DND-41 (cell line): Measurements from ENCODE around the gene UTRN.

Experiments used
- ATAC-seq: fragments of 200-7000 bp; cut with Tn5 transposase; 3 replicates; pipeline ENCODE4 v1.9.1; 2021; ENCODE audit warnings: low read depth; ENCODE audit not compliant: insufficient read depth
- DNase-seq: peaks from one replicate; pipeline ENCODE4 v3.0.0-alpha.2; 2020
- H2AFZ ChIP-seq: 2 replicates; pipeline ENCODE4 v1.6.0; 2012; ENCODE audit warnings: low read depth, low read length
- H3K27ac ChIP-seq: 2 replicates; pipeline ENCODE4 v1.5.1; 2012; ENCODE audit warnings: low read length, inconsistent platforms
- H3K27me3 ChIP-seq: fragments of 200-600 bp; sonication (generic); 2 replicates; pipeline ENCODE4 v1.6.0; 2012; ENCODE audit warnings: low read length, mild to moderate bottlenecking, inconsistent platforms; ENCODE audit not compliant: insufficient read depth, poor library complexity
- H3K36me3 ChIP-seq: 2 replicates; pipeline ENCODE4 v1.5.1; 2012; ENCODE audit warnings: low read length, inconsistent platforms; ENCODE audit not compliant: insufficient read depth
- H3K4me1 ChIP-seq: 2 replicates; pipeline ENCODE4 v1.5.1; 2012; ENCODE audit warnings: mild to moderate bottlenecking, low read length; ENCODE audit not compliant: insufficient read depth
- H3K4me2 ChIP-seq: 2 replicates; pipeline ENCODE4 v1.6.0; 2012; ENCODE audit warnings: mild to moderate bottlenecking, moderate library complexity, low read length, inconsistent platforms; ENCODE audit not compliant: insufficient read depth
- H3K4me3 ChIP-seq, 2 experiments: fragments of 200-600 bp in 1 of 2; shearing (Covaris generic) in 1 of 2; 2 replicates each; pipeline ENCODE4 v1.5.1; 2012 to 2016; ENCODE audit warnings: inconsistent platforms in 2 of 2, low read length in 2 of 2, mild to moderate bottlenecking in 2 of 2, low read depth in 1 of 2, moderate library complexity in 1 of 2
- H3K79me2 ChIP-seq: 2 replicates; pipeline ENCODE4 v1.6.0; 2012; ENCODE audit warnings: low read length, inconsistent platforms; ENCODE audit not compliant: insufficient read depth
- H3K9ac ChIP-seq: 2 replicates; pipeline ENCODE4 v1.6.0; 2012; ENCODE audit warnings: low read depth, mild to moderate bottlenecking, inconsistent platforms, low read length, moderate library complexity
- H3K9me3 ChIP-seq: 2 replicates; pipeline ENCODE4 v1.5.1; 2012; ENCODE audit warnings: low read length, moderate library complexity, mild to moderate bottlenecking, inconsistent platforms; ENCODE audit not compliant: insufficient read depth, severe bottlenecking
- H4K20me1 ChIP-seq: 2 replicates; pipeline ENCODE4 v1.6.0; 2012; ENCODE audit warnings: low read length; ENCODE audit not compliant: insufficient read depth
- CTCF ChIP-seq: IDR thresholded peaks from 2 replicates; pipeline ENCODE4 v1.5.1; 2012; ENCODE audit warnings: borderline replicate concordance, low read length, moderate library complexity, mild to moderate bottlenecking; ENCODE audit not compliant: poor library complexity, severe bottlenecking; ENCODE audit errors: extremely low read depth
- EZH2 ChIP-seq: IDR thresholded peaks from 3 replicates; pipeline ENCODE4 v1.6.1; 2012; ENCODE audit warnings: borderline replicate concordance, low read depth, mild to moderate bottlenecking, moderate library complexity, low read length, inconsistent platforms; ENCODE audit not compliant: severe bottlenecking

Gene UTRN

GRCh38 chr6:144311361-144311760 is 26.2 kb downstream of the UTRN start:
- no peak for ATAC-seq

DNA sequence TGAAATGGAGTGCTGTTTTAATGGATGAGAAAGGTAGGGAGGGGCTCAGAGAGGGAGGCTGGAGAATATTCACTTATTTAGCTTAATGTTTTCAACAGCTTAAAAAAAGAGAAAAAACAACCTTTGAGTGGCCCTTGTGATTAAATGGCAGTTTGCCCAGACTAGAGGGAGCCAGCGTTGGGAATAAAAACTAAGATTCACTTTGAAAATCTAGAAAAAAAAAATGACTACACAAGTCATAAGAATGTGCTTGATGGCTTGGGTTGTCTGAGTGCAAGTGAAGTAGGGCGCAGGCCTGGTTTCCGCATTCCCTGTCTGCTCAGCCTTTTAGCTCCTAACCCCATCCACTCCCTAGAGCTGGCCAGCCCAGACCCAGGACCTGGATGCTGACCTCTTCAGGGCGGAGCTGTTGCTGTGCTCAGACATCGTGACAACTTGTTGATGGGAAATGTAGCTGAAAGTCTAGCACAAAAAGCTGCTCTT is 28.9 kb downstream of the UTRN start:
- no peak for ATAC-seq
- H4K20me1 ChIP-seq, result no peaks in the 10 kb centered on the region

More at GRCh38 chr6:144311361-144311760, 26.2 kb downstream of the UTRN start:
- Histone ChIP-seq H3K36me3 (peaks cover 21% of the 10 kb centered on the region; the same call in 1 of the 2 replicates), H2AFZ (no peak overlapping the region), H3K9ac (no peak overlapping the region), H4K20me1 (no peaks in the 10 kb centered on the region), H3K4me3 (no peak overlapping the region), H3K27me3 (no peaks in the 10 kb centered on the region), H3K79me2 (peaks cover 6% of the 10 kb centered on the region; the same call in 1 of the 2 replicates), H3K4me1 (no peaks in the 10 kb centered on the region), H3K27ac (no peak overlapping the region), H3K4me2 (no peak overlapping the region), H3K9me3 (no peaks in the 10 kb centered on the region)
- no peak for DNase-seq
- TF ChIP-seq CTCF, result no peak
- TF ChIP-seq EZH2, result no peak

GRCh38 chr6:144314562-144314961 is 29.4 kb downstream of the UTRN start:
- Histone ChIP-seq H3K27ac (no peak overlapping the region), H3K36me3 (0 out of 2 replicates have a peak, but pooled peaks cover 3% of the 10 kb centered on the region), H3K4me3 (no peak overlapping the region), H3K9ac (no peak overlapping the region), H3K9me3 (no peaks in the 10 kb centered on the region), H3K4me1 (no peaks in the 10 kb centered on the region), H2AFZ (no peak overlapping the region), H3K4me2 (no peak overlapping the region), H3K27me3 (no peaks in the 10 kb centered on the region), H3K79me2 (peaks cover 14% of the 10 kb centered on the region; the same call in 1 of the 2 replicates), H4K20me1 (no peaks in the 10 kb centered on the region)
- TF ChIP-seq EZH2 (no peak), CTCF (no peak)
- no peak for DNase-seq
- no peak for ATAC-seq

More for the DNA sequence above, 28.9 kb downstream of the UTRN start:
- Histone ChIP-seq H3K79me2 (peaks cover 10% of the 10 kb centered on the region; the same call in 1 of the 2 replicates), H3K27me3 (no peaks in the 10 kb centered on the region), H3K27ac (no peak overlapping the region), H3K36me3 (peaks cover 8% of the 10 kb centered on the region; the same call in 1 of the 2 replicates), H3K9ac (no peak overlapping the region), H2AFZ (no peak overlapping the region), H3K4me2 (no peak overlapping the region), H3K4me1 (no peaks in the 10 kb centered on the region), H3K4me3 (no peak overlapping the region), H3K9me3 (no peaks in the 10 kb centered on the region)
- no peak for DNase-seq
- no peak for TF ChIP-seq EZH2
- TF ChIP-seq CTCF, result no peak
